Brain microvascular endothelial cell (primary cell): ENCODE measurements around the gene CACNA1I.

Experiments
- DNase-seq: peaks from one replicate; pipeline ENCODE4 v3.0.0-alpha.2; 2020
- H3K27ac ChIP-seq: fragments of 250-450 bp; sonication (Bioruptor Pico); 2 replicates; pipeline ENCODE4 v1.5.1; 2020; ENCODE audit warnings: mild to moderate bottlenecking, moderate library complexity
- H3K27me3 ChIP-seq: fragments of 250-450 bp; sonication (Bioruptor Pico); replicated peaks from 2 replicates; pipeline ENCODE4 v1.5.1; 2020; ENCODE audit warnings: mild to moderate bottlenecking
- H3K36me3 ChIP-seq: fragments of 250-450 bp; sonication (Bioruptor Pico); replicated peaks from 2 replicates; pipeline ENCODE4 v1.5.1; 2020; ENCODE audit warnings: mild to moderate bottlenecking
- H3K4me3 ChIP-seq: 2 replicates; pipeline ENCODE4 v1.5.1; 2011; ENCODE audit warnings: low read depth, mild to moderate bottlenecking, control low read depth, low read length, moderate library complexity
- in situ Hi-C: cut with HindIII; loops from 2 replicates; pipeline ENCODE4 v1.10.0; 2017; ENCODE audit warnings: low sequenced_read_pairs, low pct_ligation_motif_present
- TF ChIP-seq, protein P1 (sequence below): IDR thresholded peaks from 2 replicates; pipeline ENCODE4 v1.5.1; 2011; ENCODE audit warnings: low read depth, mild to moderate bottlenecking, moderate library complexity, low read length, control low read depth, inconsistent platforms; ENCODE audit errors: missing control alignments

CACNA1I gene

DNA sequence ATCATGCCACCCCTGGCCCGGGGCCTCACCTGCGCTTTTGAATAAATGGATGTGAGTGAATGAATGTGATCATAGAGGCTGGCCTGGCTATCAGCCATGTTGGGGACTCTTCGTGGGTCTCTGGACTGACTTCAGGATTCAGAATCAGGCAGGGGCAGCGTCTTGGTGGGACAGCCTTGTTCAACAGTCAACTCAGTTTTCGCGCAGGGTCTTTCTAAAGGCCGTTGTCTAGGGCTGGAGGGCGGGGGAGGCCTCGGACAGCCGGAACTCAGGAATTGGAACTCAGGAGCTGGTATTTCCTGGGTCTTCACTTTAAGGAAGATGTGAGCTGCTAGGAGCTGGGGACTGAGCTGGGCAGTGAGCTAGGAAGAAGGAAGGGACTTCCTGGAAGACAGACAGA, 146.0 kb downstream of the CACNA1I start:
- in situ Hi-C loops: no loop called here
- Histone ChIP-seq H3K36me3 (no peaks in the 10 kb centered on the region), H3K27me3 (no peaks in the 10 kb centered on the region), H3K27ac (no peak overlapping the region), H3K4me3 (no peak overlapping the region)
- TF ChIP-seq, protein P1, sequence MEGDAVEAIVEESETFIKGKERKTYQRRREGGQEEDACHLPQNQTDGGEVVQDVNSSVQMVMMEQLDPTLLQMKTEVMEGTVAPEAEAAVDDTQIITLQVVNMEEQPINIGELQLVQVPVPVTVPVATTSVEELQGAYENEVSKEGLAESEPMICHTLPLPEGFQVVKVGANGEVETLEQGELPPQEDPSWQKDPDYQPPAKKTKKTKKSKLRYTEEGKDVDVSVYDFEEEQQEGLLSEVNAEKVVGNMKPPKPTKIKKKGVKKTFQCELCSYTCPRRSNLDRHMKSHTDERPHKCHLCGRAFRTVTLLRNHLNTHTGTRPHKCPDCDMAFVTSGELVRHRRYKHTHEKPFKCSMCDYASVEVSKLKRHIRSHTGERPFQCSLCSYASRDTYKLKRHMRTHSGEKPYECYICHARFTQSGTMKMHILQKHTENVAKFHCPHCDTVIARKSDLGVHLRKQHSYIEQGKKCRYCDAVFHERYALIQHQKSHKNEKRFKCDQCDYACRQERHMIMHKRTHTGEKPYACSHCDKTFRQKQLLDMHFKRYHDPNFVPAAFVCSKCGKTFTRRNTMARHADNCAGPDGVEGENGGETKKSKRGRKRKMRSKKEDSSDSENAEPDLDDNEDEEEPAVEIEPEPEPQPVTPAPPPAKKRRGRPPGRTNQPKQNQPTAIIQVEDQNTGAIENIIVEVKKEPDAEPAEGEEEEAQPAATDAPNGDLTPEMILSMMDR: no peak
- DNase-seq: no peak

DNA sequence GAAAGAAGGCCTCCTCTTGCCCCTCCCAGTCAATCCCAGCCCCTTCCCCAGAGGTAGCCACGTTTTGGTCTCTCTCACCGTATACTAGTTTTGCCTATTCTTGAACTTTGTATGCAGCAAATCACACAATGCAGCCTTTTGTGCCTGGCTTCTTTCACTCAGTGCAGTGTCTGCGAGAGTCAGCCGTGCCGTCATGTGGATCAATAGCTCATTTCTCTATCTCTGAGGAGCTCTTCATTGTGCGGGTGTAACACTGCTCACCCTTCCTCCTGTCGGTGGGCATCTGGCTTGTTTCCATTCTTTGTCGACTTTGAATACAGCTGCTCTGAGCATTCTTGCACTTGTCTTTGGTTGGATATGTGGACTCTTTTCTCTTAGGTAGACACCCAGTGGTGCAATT, 146.5 kb downstream of the CACNA1I start:
- DNase-seq: no peak
- no peaks in the 10 kb centered on the region for H3K36me3 ChIP-seq
- in situ Hi-C loops: no loop called here
- TF ChIP-seq, protein P1: no peak
- H3K27ac ChIP-seq: no peak overlapping the region
- H3K4me3 ChIP-seq: no peak overlapping the region
- no peaks in the 10 kb centered on the region for H3K27me3 ChIP-seq

DNA sequence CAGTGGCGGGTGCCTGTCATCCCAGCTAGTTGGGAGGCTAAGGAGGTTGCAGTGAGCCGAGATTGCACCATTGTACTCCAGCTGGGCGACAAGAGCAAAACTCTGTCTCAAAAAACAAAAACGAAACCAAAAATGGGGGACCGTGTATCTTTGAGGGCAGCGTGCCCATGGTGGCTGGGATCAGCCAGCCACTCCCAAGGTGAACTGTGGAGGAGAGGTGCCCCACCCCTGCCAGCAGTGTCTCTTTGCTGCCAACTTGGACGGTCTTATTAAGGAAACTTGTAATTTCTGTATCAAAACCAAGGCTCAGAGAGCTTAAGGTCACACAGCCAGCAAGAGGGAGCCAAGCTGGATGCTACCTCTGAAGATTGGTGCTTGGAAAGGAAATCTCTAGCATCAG, 147.7 kb downstream of the CACNA1I start:
- no peak for DNase-seq
- in situ Hi-C loops: no loop called here

GRCh38 chr22:39718921-39719475, 148.4 kb downstream of the CACNA1I start:
- H3K27me3 ChIP-seq: no peaks in the 10 kb centered on the region
- no peak overlapping the region for H3K4me3 ChIP-seq
- no peaks in the 10 kb centered on the region for H3K36me3 ChIP-seq
- in situ Hi-C loops: no loop called here
- TF ChIP-seq, protein P1: no peak
- H3K27ac ChIP-seq: no peak overlapping the region
- DNase-seq: no peak

More for the DNA sequence above, 147.7 kb downstream of the CACNA1I start:
- Histone ChIP-seq H3K4me3 (no peak overlapping the region), H3K27ac (no peak overlapping the region), H3K36me3 (no peaks in the 10 kb centered on the region), H3K27me3 (no peaks in the 10 kb centered on the region)
- TF ChIP-seq, protein P1: no peak

DNA sequence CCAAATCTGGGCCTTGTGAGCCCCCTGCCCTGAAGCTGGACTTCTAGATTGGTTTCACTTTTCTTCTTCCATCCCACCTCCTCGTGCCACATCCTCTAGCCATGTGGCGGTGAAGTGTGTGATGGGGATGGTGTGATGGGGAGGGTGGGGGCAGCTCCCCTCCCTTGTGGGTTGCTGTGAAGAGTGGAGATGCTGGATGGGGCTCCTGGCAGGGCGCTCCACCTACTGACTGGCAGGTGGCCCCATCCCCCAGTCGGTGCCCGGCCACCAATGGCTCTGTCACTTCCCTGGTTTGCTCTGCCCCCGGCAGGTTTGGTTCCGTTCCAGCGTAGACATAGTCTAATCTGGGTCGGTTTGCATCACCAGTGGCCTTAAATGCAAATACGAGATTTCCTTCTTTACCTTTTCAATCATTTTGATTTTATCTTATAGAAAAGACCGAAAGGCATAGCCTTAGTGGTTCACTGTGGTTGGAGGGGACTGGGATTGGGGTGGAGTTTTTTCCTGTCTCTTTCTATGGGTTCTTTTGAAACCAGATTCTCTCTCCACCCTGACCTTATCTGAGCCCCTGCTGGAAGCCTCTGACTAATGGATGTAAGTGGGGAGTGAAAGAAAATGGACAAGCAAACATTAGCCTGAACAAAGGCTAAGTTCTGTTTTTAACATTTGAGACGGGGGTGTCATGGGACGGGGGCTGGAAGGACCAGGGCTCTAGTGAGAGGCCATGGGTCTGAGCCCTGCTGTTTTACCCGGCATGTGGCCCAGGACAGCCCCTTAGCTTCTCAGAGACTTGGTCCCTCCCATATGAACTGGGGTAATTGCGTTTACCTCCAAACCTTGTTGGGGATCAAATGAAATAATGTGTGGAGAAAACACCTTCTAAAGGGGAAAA, 149.3 kb downstream of the CACNA1I start:
- in situ Hi-C loops: no loop called here
- Histone ChIP-seq H3K27me3 (no peaks in the 10 kb centered on the region), H3K36me3 (no peaks in the 10 kb centered on the region), H3K4me3 (no peak overlapping the region), H3K27ac (no peak overlapping the region)
- DNase-seq: no peak
- TF ChIP-seq, protein P1: no peak
